Kidney (tissue), 14 donors: Measurements from ENCODE around the gene GUK1. TPM values are rescaled to one million over a fixed set of nuclear protein-coding genes. Genes with fewer than 3 reads are reported as not detected.
A peak's percentile ranks its signal among the peaks of the same experiment; 100 is the strongest.

Experiments
- DNase-seq, 5 donors: peaks; one replicate each; pipeline ENCODE4 v3.0.0-alpha.2; 2013 to 2020
- FAIRE-seq: peaks from 2 replicates; lab custom pipeline; 2012; peaks lifted over from hg19 to GRCh38; lab: Jason Lieb, UNC
- H3K27ac ChIP-seq, 2 donors: one replicate each; pipeline ENCODE4 v1.7.0; 2013; ENCODE audit warnings: low read depth in 2 of 2, low read length in 2 of 2, inconsistent platforms in 1 of 2
- H3K27me3 ChIP-seq: one replicate; pipeline ENCODE4 v1.7.1; 2013; ENCODE audit warnings: low read length, inconsistent platforms; ENCODE audit not compliant: control insufficient read depth, insufficient read depth
- H3K36me3 ChIP-seq, 3 donors: one replicate each; pipeline versions ENCODE4 v1.7.0 to v1.7.1; 2013; ENCODE audit warnings: low read length in 3 of 3, control low read depth in 1 of 3, inconsistent platforms in 1 of 3; ENCODE audit not compliant: insufficient read depth in 3 of 3, control insufficient read depth in 2 of 3
- H3K4me1 ChIP-seq, 3 donors: one replicate each; pipeline versions ENCODE4 v1.7.0 to v1.7.1; 2013; ENCODE audit warnings: low read length in 3 of 3, inconsistent platforms in 1 of 3, low read depth in 1 of 3; ENCODE audit not compliant: control insufficient read depth in 2 of 3, insufficient read depth in 2 of 3
- H3K4me3 ChIP-seq, 3 donors: one replicate each; pipeline versions ENCODE4 v1.7.0 to v1.8.1; 2013; ENCODE audit warnings: low read length in 3 of 3, control low read depth in 1 of 3, inconsistent platforms in 1 of 3
- H3K9ac ChIP-seq, 3 donors: one replicate each; pipeline versions ENCODE4 v1.7.0 to v1.7.1; 2013; ENCODE audit warnings: low read length in 3 of 3, control low read depth in 1 of 3, inconsistent platforms in 1 of 3
- H3K9me3 ChIP-seq, 3 donors: one replicate each; pipeline versions ENCODE4 v1.7.0 to v1.7.1; 2013; ENCODE audit warnings: low read length in 3 of 3, control low read depth in 1 of 3, inconsistent platforms in 1 of 3; ENCODE audit not compliant: control insufficient read depth in 2 of 3, insufficient read depth in 1 of 3
- CTCF ChIP-seq: IDR thresholded peaks from 3 replicates; pipeline ENCODE4 v1.5.1; 2012; ENCODE audit warnings: mild to moderate bottlenecking, moderate library complexity, borderline replicate concordance; ENCODE audit not compliant: insufficient read depth; ENCODE audit errors: extremely low read depth
- intact Hi-C: fragments of 100-400 bp; cut with DNase I; formaldehyde crosslinking; loops from one replicate; pipeline ENCODE4 v1.11.1; 2022
- polyA plus RNA-seq: library from polyadenylated mRNA; stranded (reverse); fragments of 350-450 nt; fragmentation: Illumina TruSeq; extraction: RNeasy Lipid Tissue Mini Kit (QIAGEN cat#74804); gene quantifications from one replicate; pipeline ENCODE4 v1.2.3, GENCODE V29; 2014; ENCODE audit warnings: low read depth, low replicate concordance; ENCODE audit not compliant: insufficient read depth
- total RNA-seq: library from RNA; stranded (reverse); fragmentation: NEBNext Ultra II Directional; extraction: Animal tissue kit (Norgen Biotek cat#: 25700); gene quantifications from one replicate; pipeline ENCODE4 v1.2.1, GENCODE V29; 2021
- donor health status: control.
- donor health status: control.
- donor health status: control.
- donor health status: control.
- donor health status: control.
- donor health status: DM: yes; HTN: yes; CAD: no.
- donor health status: Normal renal cell carcinoma (clear cell type).

GUK1 gene
- total and polyA plus RNA-seq, 2 donors from 2014 or later = 221 to 410 TPM

GRCh38 chr1:228099331-228099732 is 40.7 kb upstream of the GUK1 start:
- DNase-seq (no peak), FAIRE-seq (no peak)
- Histone ChIP-seq H3K4me3 (no peak overlapping the region), H3K9ac (no peak overlapping the region), H3K36me3 (peaks cover 0 to 24% (median 18%) of the 10 kb centered on the region in 3 donors), H3K9me3 (peaks cover 0 to 6% (median 0%) of the 10 kb centered on the region in 3 donors), H3K4me1 (peaks cover 0 to 12% (median 4%) of the 10 kb centered on the region in 3 donors), H3K27ac (no peak overlapping the region), H3K27me3 (no peaks in the 10 kb centered on the region)
- intact Hi-C loops = no loop called here
- no peak for TF ChIP-seq CTCF

- peak overlapping the region in 1 of 3 donors; percentile 81 for H3K4me3 ChIP-seq
- FAIRE-seq = no peak
These were observed 39.1 kb upstream of the GUK1 start for GRCh38 chr1:228100822-228101613.

GRCh38 chr1:228101614-228101993 is 38.5 kb upstream of the GUK1 start:
- peaks cover 0 to 30% (median 21%) of the 10 kb centered on the region in 3 donors for H3K36me3 ChIP-seq

More at GRCh38 chr1:228100822-228101613, 39.1 kb upstream of the GUK1 start:
- Histone ChIP-seq H3K27ac (no peak overlapping the region), H3K9me3 (no peaks in the 10 kb centered on the region), H3K36me3 (peaks cover 0 to 24% (median 18%) of the 10 kb centered on the region in 3 donors), H3K27me3 (no peaks in the 10 kb centered on the region), H3K9ac (peak overlapping the region in 1 of 3 donors; percentile 19), H3K4me1 (peaks cover 0 to 7% (median 4%) of the 10 kb centered on the region in 3 donors)
- intact Hi-C loops = no loop called here
- DNase-seq = peak in 2 of 5 donors; percentile 56 to 73
- TF ChIP-seq CTCF = no peak

More at GRCh38 chr1:228101614-228101993, 38.5 kb upstream of the GUK1 start:
- Histone ChIP-seq H3K9ac (peak overlapping the region in 1 of 3 donors; percentile 19), H3K27me3 (no peaks in the 10 kb centered on the region), H3K4me3 (peak overlapping the region in 1 of 3 donors; percentile 81), H3K9me3 (no peaks in the 10 kb centered on the region), H3K27ac (no peak overlapping the region), H3K4me1 (peaks cover 0 to 7% (median 4%) of the 10 kb centered on the region in 3 donors)
- DNase-seq (peak in 2 of 5 donors; percentile 62 to 76), FAIRE-seq (no peak)
- intact Hi-C loops = no loop called here
- TF ChIP-seq CTCF = no peak
